GM12875 (cell line): ENCODE data around the gene USP48.
"Not testable (repeated sequence)": the region's sequence is repeated elsewhere in the genome, so short reads cannot be mapped to it uniquely, and the experiment has no call there.

ENCODE experiments used
- H3K4me3 ChIP-seq: one replicate; pipeline ENCODE4 v1.5.1; 2011; ENCODE audit warnings: low read depth, low read length, control low read depth
- CTCF ChIP-seq: IDR thresholded peaks from 2 replicates; pipeline ENCODE4 v1.5.1; 2011; ENCODE audit warnings: low read depth, mild to moderate bottlenecking, control low read depth, inconsistent platforms, low read length, moderate library complexity, borderline replicate concordance; ENCODE audit not compliant: insufficient read depth

Gene USP48

GRCh38 chr1:21781815-21782348 lies 1.1 kb downstream of the USP48 start:
- no peak for TF ChIP-seq CTCF
- H3K4me3 ChIP-seq, result peak overlapping the region; percentile 97

GRCh38 chr1:21779613-21780521 lies 3.1 kb downstream of the USP48 start:
- H3K4me3 ChIP-seq, result peak overlapping the region; percentile 40
- TF ChIP-seq CTCF, result no peak

GRCh38 chr1:21778405-21778727 lies 4.6 kb downstream of the USP48 start:
- no peak for TF ChIP-seq CTCF

GRCh38 chr1:21776925-21777324 lies 6.0 kb downstream of the USP48 start:
- not testable (repeated sequence) for H3K4me3 ChIP-seq

More at GRCh38 chr1:21778405-21778727, 4.6 kb downstream of the USP48 start:
- no peak overlapping the region for H3K4me3 ChIP-seq

- no peak overlapping the region for H3K4me3 ChIP-seq
- no peak for TF ChIP-seq CTCF
These were observed 6.9 kb downstream of the USP48 start for GRCh38 chr1:21775985-21776562.

- TF ChIP-seq CTCF, result no peak
- no peak overlapping the region for H3K4me3 ChIP-seq
These were observed 7.4 kb downstream of the USP48 start for GRCh38 chr1:21775550-21775914.

- no peak overlapping the region for H3K4me3 ChIP-seq
- TF ChIP-seq CTCF, result no peak
These were observed 8.0 kb downstream of the USP48 start for GRCh38 chr1:21774835-21775549.
